ENCODE measurements around the gene KRT222.

Gene KRT222

GRCh38 chr17:40664582-40665333 lies at the start of gene KRT222:
TSS of gene KRT222 (minus strand) at chr17:40665177. CDS start at chr17:40665099, 78 bp downstream.
- no peak for DNase-seq (ENCODE audit: low read depth in 2 of 2)

GRCh38 chr17:40714473-40714872 lies 49.5 kb upstream of the KRT222 start:
- no peak for DNase-seq (ENCODE audit: low read depth in 2 of 2)

- DNase-seq (ENCODE audit: low read depth in 2 of 2) = no peak
Measured at GRCh38 chr17:40707745-40708144, 42.8 kb upstream of the KRT222 start.

GRCh38 chr17:40705584-40705983 lies 40.6 kb upstream of the KRT222 start:
- no peak for DNase-seq (ENCODE audit: low read depth in 2 of 2)

GRCh38 chr17:40703652-40704051 lies 38.7 kb upstream of the KRT222 start, which contains the start of gene KRT24:
TSS of gene KRT24 (minus strand) at chr17:40703752. CDS start at chr17:40703693, 59 bp downstream.
- DNase-seq (ENCODE audit: low read depth in 2 of 2) = no peak

- no peak for DNase-seq (ENCODE audit: low read depth in 2 of 2)
Measured at GRCh38 chr17:40702271-40702670, 37.3 kb upstream of the KRT222 start.

GRCh38 chr17:40699853-40700252 lies 34.9 kb upstream of the KRT222 start:
- no peak for DNase-seq (ENCODE audit: low read depth in 2 of 2)

- no peak for DNase-seq (ENCODE audit: low read depth in 2 of 2)
Measured at GRCh38 chr17:40699371-40699770, 34.4 kb upstream of the KRT222 start.

- DNase-seq (ENCODE audit: low read depth in 2 of 2) = no peak
Measured at GRCh38 chr17:40697297-40697696, 32.3 kb upstream of the KRT222 start.

- DNase-seq (ENCODE audit: low read depth in 2 of 2) = no peak
Measured at GRCh38 chr17:40696651-40697072, 31.7 kb upstream of the KRT222 start.

- DNase-seq (ENCODE audit: low read depth in 2 of 2) = no peak
Measured at GRCh38 chr17:40695874-40696472, 31.0 kb upstream of the KRT222 start.

GRCh38 chr17:40694584-40694983 lies 29.6 kb upstream of the KRT222 start:
- no peak for DNase-seq (ENCODE audit: low read depth in 2 of 2)

- DNase-seq (ENCODE audit: low read depth in 2 of 2) = no peak
Measured at GRCh38 chr17:40687106-40687505, 22.1 kb upstream of the KRT222 start.

- no peak for DNase-seq (ENCODE audit: low read depth in 2 of 2)
Measured at GRCh38 chr17:40686192-40686591, 21.2 kb upstream of the KRT222 start.

- DNase-seq (ENCODE audit: low read depth in 2 of 2) = no peak
Measured at GRCh38 chr17:40680998-40681397, 16.0 kb upstream of the KRT222 start.

GRCh38 chr17:40679523-40679907 lies 14.5 kb upstream of the KRT222 start:
- DNase-seq (ENCODE audit: low read depth in 2 of 2) = no peak

- no peak for DNase-seq (ENCODE audit: low read depth in 2 of 2)
Measured at GRCh38 chr17:40678902-40679522, 14.0 kb upstream of the KRT222 start.

- DNase-seq (ENCODE audit: low read depth in 2 of 2) = no peak
Measured at GRCh38 chr17:40675905-40676304, 10.9 kb upstream of the KRT222 start.

- no peak for DNase-seq (ENCODE audit: low read depth in 2 of 2)
Measured at GRCh38 chr17:40672654-40673053, 7.7 kb upstream of the KRT222 start.

- no peak for DNase-seq (ENCODE audit: low read depth in 2 of 2)
Measured at GRCh38 chr17:40671282-40671681, 6.3 kb upstream of the KRT222 start.

GRCh38 chr17:40666331-40666730 lies 1.4 kb upstream of the KRT222 start:
- DNase-seq (ENCODE audit: low read depth in 2 of 2) = no peak

- no peak for DNase-seq (ENCODE audit: low read depth in 2 of 2)
Measured at GRCh38 chr17:40663252-40663651, 1.7 kb downstream of the KRT222 start.

- no peak for DNase-seq (ENCODE audit: low read depth in 2 of 2)
Measured at GRCh38 chr17:40659911-40660310, 5.1 kb downstream of the KRT222 start.
